Measurements from ENCODE around the gene ZNF789.

Gene ZNF789

DNA sequence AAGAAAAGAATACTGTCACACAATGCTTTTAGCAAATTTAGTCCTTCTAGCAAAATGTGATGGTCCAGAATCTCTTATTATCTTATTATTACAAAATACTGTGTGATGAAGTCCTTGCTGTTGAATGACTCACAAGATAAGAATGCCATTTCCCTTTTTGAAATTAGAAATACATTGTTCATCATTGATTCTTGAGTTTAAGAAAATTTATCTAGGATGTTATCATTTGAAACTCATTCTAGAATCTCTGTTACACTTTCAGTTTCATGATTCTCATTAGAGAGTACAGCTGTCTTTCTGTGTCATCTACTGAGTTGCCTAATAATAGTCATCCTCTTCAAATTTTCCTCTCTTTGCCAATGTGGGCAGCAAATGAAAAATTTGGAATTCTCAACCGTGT, 41.4 kb downstream of the ZNF789 start:
- DNase-seq, result no peak

DNA sequence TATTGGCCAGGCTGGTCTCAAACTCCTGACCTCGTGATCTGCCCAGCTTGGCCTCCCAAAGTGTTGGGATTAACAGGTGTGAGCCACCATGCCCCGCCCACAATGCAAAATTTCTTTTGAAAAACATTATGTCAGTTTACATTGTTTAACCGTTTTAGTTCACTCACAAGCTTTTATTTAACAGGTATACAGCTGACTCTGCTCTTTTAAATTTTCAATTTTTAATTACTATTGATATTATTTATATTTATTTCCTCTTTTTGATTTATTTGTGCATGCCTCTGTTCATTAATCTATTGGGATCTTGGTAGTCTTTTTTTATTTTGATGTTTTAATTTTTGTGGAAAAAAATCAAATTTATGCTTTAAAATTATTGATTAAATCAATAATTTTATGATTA, 48.7 kb downstream of the ZNF789 start:
- no peak for DNase-seq

DNA sequence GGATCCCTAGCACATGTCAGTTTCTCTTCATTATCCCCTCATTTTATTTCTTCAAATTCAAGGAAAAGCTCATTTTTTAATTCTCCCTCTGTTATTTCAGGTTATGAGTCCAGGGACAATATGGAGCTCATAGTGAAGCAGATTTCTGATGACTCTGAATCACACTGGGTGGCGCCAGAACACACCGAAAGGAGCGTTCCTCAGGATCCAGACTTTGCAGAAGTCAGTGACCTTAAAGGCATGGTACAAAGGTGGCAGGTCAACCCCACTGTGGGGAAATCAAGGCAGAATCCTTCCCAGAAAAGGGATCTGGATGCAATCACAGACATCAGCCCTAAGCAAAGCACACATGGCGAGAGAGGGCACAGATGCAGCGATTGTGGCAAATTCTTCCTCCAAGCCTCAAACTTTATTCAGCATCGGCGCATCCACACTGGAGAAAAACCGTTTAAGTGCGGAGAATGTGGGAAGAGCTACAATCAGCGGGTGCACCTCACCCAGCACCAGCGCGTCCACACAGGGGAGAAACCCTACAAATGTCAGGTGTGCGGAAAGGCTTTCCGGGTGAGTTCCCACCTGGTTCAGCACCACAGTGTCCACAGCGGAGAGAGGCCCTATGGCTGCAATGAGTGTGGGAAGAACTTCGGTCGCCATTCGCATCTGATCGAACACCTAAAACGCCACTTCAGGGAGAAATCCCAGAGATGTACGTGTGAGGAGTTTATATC, 53.2 kb downstream of the ZNF789 start:
- peak; percentile 14 for DNase-seq

DNA sequence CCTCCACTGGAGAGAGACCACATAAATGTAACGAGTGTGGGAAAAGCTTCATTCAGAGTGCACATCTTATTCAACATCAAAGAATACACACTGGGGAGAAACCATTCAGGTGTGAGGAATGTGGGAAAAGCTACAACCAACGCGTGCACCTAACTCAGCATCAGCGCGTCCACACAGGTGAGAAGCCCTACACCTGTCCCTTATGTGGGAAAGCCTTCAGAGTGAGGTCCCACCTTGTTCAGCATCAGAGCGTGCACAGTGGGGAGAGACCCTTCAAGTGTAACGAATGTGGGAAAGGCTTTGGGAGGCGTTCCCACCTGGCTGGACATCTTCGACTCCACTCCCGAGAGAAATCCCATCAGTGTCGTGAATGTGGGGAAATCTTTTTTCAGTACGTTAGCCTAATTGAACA, 58.7 kb downstream of the ZNF789 start:
- no peak for DNase-seq

DNA sequence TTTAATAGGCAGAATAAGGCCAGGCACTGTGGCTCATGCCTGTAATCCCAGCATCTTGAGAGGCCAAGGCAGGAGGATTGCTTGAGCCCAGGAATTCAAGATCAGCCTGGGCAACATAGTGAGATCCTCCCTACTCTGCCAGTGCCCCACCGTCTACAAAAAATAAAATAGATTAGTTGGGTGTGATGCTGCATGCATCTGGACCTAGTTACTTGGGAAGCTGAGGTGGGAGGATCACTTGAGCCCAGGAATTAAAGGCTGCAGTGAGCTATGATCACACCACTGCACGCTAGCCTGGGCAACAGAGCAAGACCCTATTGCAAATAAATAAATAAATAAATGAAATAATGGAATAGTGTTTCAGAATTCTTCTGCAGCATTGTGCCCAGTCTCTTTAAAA, 63.0 kb downstream of the ZNF789 start:
- no peak for DNase-seq

All from stimulated activated CD4-positive, alpha-beta T cell treated with anti-CD3 and anti-CD28 coated beads, Interleukin-4, amount 100 ng/mL, for 24 hours (primary cell).